Activated CD8-positive, alpha-beta memory T cell treated with anti-CD3 and anti-CD28 coated beads, Interleukin-2, amount 50 U/mL, for 24 hours (primary cell): Measurements from ENCODE around the gene NTHL1.
"Not testable (repeated sequence)": the region's sequence is repeated elsewhere in the genome, so short reads cannot be mapped to it uniquely, and the experiment has no call there.

Experiments used
- DNase-seq: peaks from one replicate; pipeline ENCODE4 v3.0.0-alpha.2; 2020; ENCODE audit errors: extremely low read depth

NTHL1 gene

GRCh38 chr16:2028146-2028545 lies 19.5 kb downstream of the NTHL1 start:
- no peak for DNase-seq

GRCh38 chr16:2027024-2028010 lies 20.3 kb downstream of the NTHL1 start:
- no peak for DNase-seq

GRCh38 chr16:2026461-2027023 lies 21.1 kb downstream of the NTHL1 start, which contains the start of gene NHERF2:
TSS of gene NHERF2 (plus strand) at chr16:2026902. CDS start at chr16:2027006, 104 bp downstream.
- no peak for DNase-seq

- no peak for DNase-seq
These were observed 21.7 kb downstream of the NTHL1 start for GRCh38 chr16:2025878-2026460.

- no peak for DNase-seq
These were observed 22.4 kb downstream of the NTHL1 start for GRCh38 chr16:2025251-2025650.

GRCh38 chr16:2024032-2024420 lies 23.6 kb downstream of the NTHL1 start:
- DNase-seq: no peak

GRCh38 chr16:2023092-2024031 lies 24.3 kb downstream of the NTHL1 start:
- DNase-seq: peak; percentile 77

- no peak for DNase-seq
These were observed 24.9 kb downstream of the NTHL1 start for GRCh38 chr16:2022723-2023091.

DNA sequence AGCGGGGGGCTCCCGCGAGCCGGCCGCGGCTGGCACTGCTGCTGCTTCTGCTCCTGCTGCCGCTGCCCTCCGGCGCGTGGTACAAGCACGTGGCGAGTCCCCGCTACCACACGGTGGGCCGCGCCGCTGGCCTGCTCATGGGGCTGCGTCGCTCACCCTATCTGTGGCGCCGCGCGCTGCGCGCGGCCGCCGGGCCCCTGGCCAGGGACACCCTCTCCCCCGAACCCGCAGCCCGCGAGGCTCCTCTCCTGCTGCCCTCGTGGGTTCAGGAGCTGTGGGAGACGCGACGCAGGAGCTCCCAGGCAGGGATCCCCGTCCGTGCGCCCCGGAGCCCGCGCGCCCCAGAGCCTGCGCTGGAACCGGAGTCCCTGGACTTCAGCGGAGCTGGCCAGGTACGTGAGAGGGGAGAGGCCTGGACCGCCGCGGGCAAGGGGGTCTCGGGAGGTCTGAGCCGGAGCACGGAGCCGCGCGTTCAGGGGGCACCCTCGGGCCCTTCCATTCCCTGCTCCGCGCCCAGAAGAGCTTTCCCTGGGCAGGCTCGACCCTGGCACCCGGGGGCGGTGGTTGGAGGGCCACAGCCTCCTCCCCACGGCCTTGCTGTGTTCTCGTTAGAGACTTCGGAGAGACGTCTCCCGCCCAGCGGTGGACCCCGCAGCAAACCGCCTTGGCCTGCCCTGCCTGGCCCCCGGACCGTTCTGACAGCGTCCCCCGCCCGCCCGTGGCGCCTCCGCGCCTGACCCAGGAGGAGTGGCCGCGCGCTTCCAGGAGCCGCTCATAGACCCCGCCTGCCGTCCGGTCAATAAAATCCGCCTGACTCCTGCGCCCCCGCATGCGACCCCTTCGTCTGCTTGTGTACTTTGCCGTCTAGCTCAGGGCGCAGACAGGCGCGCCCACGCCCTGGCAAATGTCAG lies 27.5 kb downstream of the NTHL1 start:
- no peak for DNase-seq

GRCh38 chr16:2019518-2019920 lies 28.1 kb downstream of the NTHL1 start, which contains the start of gene NPW:
TSS of gene NPW (plus strand) at chr16:2019785.
- no peak for DNase-seq

DNA sequence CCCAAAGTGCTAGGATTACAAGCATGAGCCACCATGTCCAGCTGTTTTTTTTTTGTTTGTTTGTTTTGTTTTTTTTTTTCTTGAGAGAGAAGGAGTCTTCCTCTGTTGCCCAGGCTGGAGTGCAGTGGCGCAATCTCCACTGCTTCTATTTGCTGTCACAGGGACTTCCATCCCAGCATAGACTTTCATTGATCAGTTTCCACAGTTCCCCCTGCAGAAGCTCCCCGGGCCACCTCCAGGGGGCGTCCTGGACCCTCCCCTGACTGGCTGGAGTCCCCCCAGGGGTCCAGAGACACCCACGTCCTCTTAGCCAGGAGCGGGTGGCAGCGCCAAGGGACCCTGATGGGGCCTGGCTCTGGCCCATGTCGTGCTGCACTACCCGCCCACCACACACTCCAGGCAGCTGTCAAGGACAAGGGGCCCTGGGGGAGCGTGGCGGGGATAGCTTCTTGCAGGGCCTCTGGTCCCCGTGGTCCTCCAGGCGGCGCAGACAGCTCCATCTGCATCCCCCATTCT lies 31.2 kb downstream of the NTHL1 start:
- no peak for DNase-seq

DNA sequence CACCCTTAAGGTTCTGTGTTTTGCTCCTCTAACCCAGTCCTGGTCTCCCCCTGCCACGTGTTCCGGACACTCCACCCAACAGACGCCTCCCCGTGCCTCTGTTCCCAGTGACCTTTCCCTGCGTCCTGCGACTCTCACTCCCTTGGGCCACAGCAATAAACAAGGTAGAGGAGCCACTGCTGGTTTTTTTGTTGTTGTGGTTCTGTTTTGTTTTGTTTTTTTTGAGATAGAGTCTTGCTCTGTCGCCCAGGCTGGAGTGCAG lies 31.8 kb downstream of the NTHL1 start:
- DNase-seq: no peak

DNA sequence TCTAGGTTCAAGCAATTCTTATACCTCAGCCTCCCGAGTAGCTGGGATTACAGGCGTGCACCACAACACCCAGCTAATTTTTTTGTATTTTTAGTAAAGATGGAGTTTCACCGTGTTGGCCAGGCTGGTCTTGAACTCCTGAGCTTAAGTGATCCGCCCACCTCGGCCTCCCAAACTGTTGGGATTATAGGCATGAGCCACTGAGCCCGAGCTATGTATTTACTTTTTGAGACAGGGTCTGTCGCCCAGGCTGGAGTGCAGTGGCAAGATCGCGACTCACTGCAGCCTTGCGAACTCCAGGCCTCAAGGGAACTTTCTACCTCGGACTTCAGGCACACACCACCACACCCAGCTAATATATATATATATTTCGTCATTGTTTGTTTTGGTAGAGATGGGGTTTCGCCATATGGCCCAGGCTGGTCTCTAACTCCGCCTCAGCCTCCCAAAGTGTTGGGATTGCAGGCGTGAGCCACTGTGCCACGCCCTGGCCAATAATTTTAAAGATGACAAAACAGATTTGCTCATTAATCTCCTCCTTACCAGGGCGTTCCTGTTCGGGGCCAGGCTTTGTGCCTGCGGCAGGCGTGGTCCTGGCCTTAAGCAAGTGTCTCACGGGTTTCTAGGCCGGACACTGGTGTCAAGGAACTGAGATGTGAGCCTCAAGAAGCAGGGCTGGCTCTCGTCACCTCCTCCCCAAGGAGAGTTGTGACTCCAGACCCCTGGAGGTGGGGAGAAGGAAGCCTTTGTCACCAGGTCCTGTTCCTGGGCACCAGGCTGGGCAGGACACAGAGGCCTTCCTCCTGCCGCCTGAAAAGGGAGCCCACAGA lies 32.3 kb downstream of the NTHL1 start:
- no peak for DNase-seq

GRCh38 chr16:2013527-2013926 lies 34.1 kb downstream of the NTHL1 start:
- DNase-seq: no peak

DNA sequence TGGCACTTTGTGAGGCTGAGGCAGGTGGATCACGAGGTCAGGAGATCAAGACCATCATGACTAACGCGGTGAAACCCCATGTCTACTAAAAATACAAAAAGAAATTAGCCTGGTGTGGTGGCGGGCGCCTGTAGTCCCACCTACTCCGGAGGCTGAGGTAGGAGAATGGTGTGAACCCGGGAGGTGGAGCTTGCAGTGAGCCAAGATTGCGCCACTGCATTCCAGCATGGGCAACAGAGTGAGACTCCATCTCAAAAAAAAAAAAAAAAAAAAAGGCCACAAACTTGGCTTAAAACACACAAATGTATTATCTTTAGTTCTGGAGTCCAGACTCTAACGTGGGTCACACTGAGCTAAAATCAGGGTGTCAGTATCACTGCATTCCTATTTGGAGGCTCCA lies 35.9 kb downstream of the NTHL1 start:
- DNase-seq: not testable (repeated sequence)

DNA sequence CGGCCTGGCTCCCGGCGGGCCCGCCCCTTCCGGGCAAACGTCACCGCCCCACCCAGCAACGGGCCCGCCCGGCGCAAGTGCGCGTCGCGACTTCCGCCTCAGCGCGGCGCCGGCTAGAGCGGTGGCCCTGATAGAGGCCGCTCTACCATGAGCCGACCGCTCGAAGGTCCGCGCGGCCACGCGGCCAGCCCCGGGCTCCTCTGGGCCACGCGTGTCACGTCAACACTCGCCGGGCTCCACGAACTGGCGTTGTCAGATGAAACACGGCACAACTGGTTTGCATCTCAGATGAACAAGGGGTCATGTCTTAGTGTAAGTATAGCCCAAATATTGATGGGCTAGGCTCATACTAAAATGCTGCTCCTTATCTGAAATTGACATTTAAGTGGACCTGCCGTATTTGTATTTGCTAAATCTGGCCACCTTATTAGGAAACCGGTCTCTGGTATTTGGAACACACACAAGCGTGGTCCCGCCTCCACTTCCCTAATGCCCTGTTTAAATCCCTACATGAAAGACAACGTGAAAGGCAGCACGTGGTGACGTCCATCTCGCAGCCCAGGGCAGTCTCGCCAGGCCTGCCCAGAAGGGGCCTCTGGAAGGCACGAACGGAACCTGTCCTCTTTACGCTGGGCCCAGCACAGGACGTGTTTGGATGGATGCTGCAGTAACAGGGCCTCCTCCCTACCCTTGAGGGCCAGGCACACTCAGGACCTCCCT lies 37.7 kb downstream of the NTHL1 start, which contains the start of gene ZNF598:
Gene ZNF598 (minus strand): TSS at position 31 of the 720 bp plus-strand sequence.
- no peak for DNase-seq

GRCh38 chr16:2009164-2009711 lies 38.4 kb downstream of the NTHL1 start:
- DNase-seq: no peak

DNA sequence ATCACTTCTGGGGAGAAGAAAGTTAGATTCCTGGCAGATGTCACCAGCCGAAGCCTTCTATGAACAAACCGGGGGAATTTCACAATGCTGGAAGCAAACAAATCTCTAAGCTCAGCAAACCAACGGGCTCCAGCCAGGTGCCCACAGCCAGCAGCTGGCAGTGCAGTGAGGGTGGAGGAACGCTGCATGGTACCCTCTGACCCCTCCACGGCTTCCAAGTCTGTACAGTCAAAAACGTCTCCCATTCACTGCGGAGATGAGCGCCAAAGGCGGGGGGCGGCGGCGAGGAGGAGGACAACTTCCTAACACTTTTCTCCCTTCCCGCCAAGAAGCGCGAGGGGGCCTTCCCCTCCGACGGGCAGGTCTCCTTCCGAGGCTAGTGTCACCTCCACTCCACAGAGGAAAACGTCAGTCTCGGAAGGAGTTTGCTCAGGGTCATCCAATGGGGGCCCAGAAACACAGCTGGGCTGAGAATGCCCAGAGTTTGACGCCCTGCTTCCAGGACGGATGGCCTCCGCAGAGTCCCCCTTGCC lies 38.9 kb downstream of the NTHL1 start:
- no peak for DNase-seq
